ENCODE data around the gene DNAH9.
"Not testable (repeated sequence)": the region's sequence is repeated elsewhere in the genome, so short reads cannot be mapped to it uniquely, and the experiment has no call there.

DNAH9 gene

GRCh38 chr17:11969565-11969964 is 371.3 kb downstream of the DNAH9 start:
- no peak for DNase-seq (ENCODE audit: low read depth in 1 of 2, low spot score in 1 of 2)
- TF ChIP-seq JUND (IDR thresholded peaks at IDR 0.05; ENCODE audit: low read depth), result no peak
- in situ Hi-C loops (cut with HindIII; ENCODE audit: low pct_unique_long_range_greater_than_20kb, low sequenced_read_pairs), result no loop called here

GRCh38 chr17:11972741-11973140 is 374.5 kb downstream of the DNAH9 start:
- in situ Hi-C loops (cut with HindIII; ENCODE audit: low pct_unique_long_range_greater_than_20kb, low sequenced_read_pairs), result not testable (repeated sequence)

GRCh38 chr17:11979795-11980194 is 381.5 kb downstream of the DNAH9 start:
- no peak for TF ChIP-seq JUND (IDR thresholded peaks at IDR 0.05; ENCODE audit: low read depth)
- DNase-seq (ENCODE audit: low read depth in 1 of 2, low spot score in 1 of 2), result no peak
- in situ Hi-C loops (cut with HindIII; ENCODE audit: low pct_unique_long_range_greater_than_20kb, low sequenced_read_pairs), result no loop called here

More at GRCh38 chr17:11972741-11973140, 374.5 kb downstream of the DNAH9 start:
- not testable (repeated sequence) for DNase-seq (ENCODE audit: low read depth in 1 of 2, low spot score in 1 of 2)

GRCh38 chr17:11980813-11981212 is 382.5 kb downstream of the DNAH9 start:
- in situ Hi-C loops (cut with HindIII; ENCODE audit: low pct_unique_long_range_greater_than_20kb, low sequenced_read_pairs), result no loop called here
- DNase-seq (ENCODE audit: low read depth in 1 of 2, low spot score in 1 of 2), result no peak
- TF ChIP-seq JUND (IDR thresholded peaks at IDR 0.05; ENCODE audit: low read depth), result no peak

GRCh38 chr17:11981862-11982261 is 383.6 kb downstream of the DNAH9 start:
- TF ChIP-seq JUND (IDR thresholded peaks at IDR 0.05; ENCODE audit: low read depth), result no peak
- DNase-seq (ENCODE audit: low read depth in 1 of 2, low spot score in 1 of 2), result no peak
- in situ Hi-C loops (cut with HindIII; ENCODE audit: low pct_unique_long_range_greater_than_20kb, low sequenced_read_pairs), result no loop called here

- no peak for TF ChIP-seq JUND (IDR thresholded peaks at IDR 0.05; ENCODE audit: low read depth)
- in situ Hi-C loops (cut with HindIII; ENCODE audit: low pct_unique_long_range_greater_than_20kb, low sequenced_read_pairs), result no loop called here
- DNase-seq (ENCODE audit: low read depth in 1 of 2, low spot score in 1 of 2), result no peak
These were observed 388.1 kb downstream of the DNAH9 start for GRCh38 chr17:11986179-11986941.

GRCh38 chr17:11986942-11987329 is 388.7 kb downstream of the DNAH9 start:
- DNase-seq (ENCODE audit: low read depth in 1 of 2, low spot score in 1 of 2), result peak in 1 of 2 experiments; percentile 46
- in situ Hi-C loops (cut with HindIII; ENCODE audit: low pct_unique_long_range_greater_than_20kb, low sequenced_read_pairs), result no loop called here
- TF ChIP-seq JUND (IDR thresholded peaks at IDR 0.05; ENCODE audit: low read depth), result no peak

GRCh38 chr17:11990363-11990983 is 392.2 kb downstream of the DNAH9 start:
- in situ Hi-C loops (cut with HindIII; ENCODE audit: low pct_unique_long_range_greater_than_20kb, low sequenced_read_pairs), result no loop called here
- no peak for TF ChIP-seq JUND (IDR thresholded peaks at IDR 0.05; ENCODE audit: low read depth)
- DNase-seq (ENCODE audit: low read depth in 1 of 2, low spot score in 1 of 2), result no peak

GRCh38 chr17:11991461-11991860 is 393.2 kb downstream of the DNAH9 start:
- DNase-seq (ENCODE audit: low read depth in 1 of 2, low spot score in 1 of 2), result no peak
- TF ChIP-seq JUND (IDR thresholded peaks at IDR 0.05; ENCODE audit: low read depth), result no peak
- in situ Hi-C loops (cut with HindIII; ENCODE audit: low pct_unique_long_range_greater_than_20kb, low sequenced_read_pairs), result no loop called here

GRCh38 chr17:11996722-11997146 is 398.5 kb downstream of the DNAH9 start:
- in situ Hi-C loops (cut with HindIII; ENCODE audit: low pct_unique_long_range_greater_than_20kb, low sequenced_read_pairs), result no loop called here
- TF ChIP-seq JUND (IDR thresholded peaks at IDR 0.05; ENCODE audit: low read depth), result no peak
- DNase-seq (ENCODE audit: low read depth in 1 of 2, low spot score in 1 of 2), result peak; percentile 21 to 33

GRCh38 chr17:11997147-11997971 is 399.1 kb downstream of the DNAH9 start, which contains the start of gene ZNF18:
ZNF18 (minus strand) TSS chr17:11997475; CDS start chr17:11992829, 4,646 bp downstream.
- no peak for TF ChIP-seq JUND (IDR thresholded peaks at IDR 0.05; ENCODE audit: low read depth)
- peak; percentile 80 to 91 for DNase-seq (ENCODE audit: low read depth in 1 of 2, low spot score in 1 of 2)
- in situ Hi-C loops (cut with HindIII; ENCODE audit: low pct_unique_long_range_greater_than_20kb, low sequenced_read_pairs), result no loop called here

- TF ChIP-seq JUND (IDR thresholded peaks at IDR 0.05; ENCODE audit: low read depth), result no peak
- DNase-seq (ENCODE audit: low read depth in 1 of 2, low spot score in 1 of 2), result no peak
- in situ Hi-C loops (cut with HindIII; ENCODE audit: low pct_unique_long_range_greater_than_20kb, low sequenced_read_pairs), result no loop called here
These were observed 399.6 kb downstream of the DNAH9 start for GRCh38 chr17:11997972-11998233.

- no peak for DNase-seq (ENCODE audit: low read depth in 1 of 2, low spot score in 1 of 2)
- in situ Hi-C loops (cut with HindIII; ENCODE audit: low pct_unique_long_range_greater_than_20kb, low sequenced_read_pairs), result no loop called here
These were observed 401.4 kb downstream of the DNAH9 start for GRCh38 chr17:11999696-12000095.

More at GRCh38 chr17:11999696-12000095, 401.4 kb downstream of the DNAH9 start:
- TF ChIP-seq JUND (IDR thresholded peaks at IDR 0.05; ENCODE audit: low read depth), result no peak

Data from T47D (cell line).